Myocyte (in vitro differentiated cells): ENCODE results near the gene KIF1A. TPM values are rescaled to one million over a fixed set of nuclear protein-coding genes. Genes with fewer than 3 reads are reported as not detected.

Experiments
- DNase-seq: peaks from one replicate; pipeline ENCODE4 v3.0.0-alpha.2; 2012; ENCODE audit warnings: low read depth
- total RNA-seq: library from RNA; depleted of rRNA; stranded (reverse); fragments of >200 nt; gene quantifications from 2 replicates; pipeline ENCODE4 v1.2.3, GENCODE V29; 2014

Gene KIF1A
- total RNA-seq, 1 donor from 2014 or later: 0.16 TPM

GRCh38 chr2:240722376-240722775 is 97.6 kb downstream of the KIF1A start:
- DNase-seq: no peak

- DNase-seq: no peak
Observed at GRCh38 chr2:240721596-240722180, 98.3 kb downstream of the KIF1A start.

DNA sequence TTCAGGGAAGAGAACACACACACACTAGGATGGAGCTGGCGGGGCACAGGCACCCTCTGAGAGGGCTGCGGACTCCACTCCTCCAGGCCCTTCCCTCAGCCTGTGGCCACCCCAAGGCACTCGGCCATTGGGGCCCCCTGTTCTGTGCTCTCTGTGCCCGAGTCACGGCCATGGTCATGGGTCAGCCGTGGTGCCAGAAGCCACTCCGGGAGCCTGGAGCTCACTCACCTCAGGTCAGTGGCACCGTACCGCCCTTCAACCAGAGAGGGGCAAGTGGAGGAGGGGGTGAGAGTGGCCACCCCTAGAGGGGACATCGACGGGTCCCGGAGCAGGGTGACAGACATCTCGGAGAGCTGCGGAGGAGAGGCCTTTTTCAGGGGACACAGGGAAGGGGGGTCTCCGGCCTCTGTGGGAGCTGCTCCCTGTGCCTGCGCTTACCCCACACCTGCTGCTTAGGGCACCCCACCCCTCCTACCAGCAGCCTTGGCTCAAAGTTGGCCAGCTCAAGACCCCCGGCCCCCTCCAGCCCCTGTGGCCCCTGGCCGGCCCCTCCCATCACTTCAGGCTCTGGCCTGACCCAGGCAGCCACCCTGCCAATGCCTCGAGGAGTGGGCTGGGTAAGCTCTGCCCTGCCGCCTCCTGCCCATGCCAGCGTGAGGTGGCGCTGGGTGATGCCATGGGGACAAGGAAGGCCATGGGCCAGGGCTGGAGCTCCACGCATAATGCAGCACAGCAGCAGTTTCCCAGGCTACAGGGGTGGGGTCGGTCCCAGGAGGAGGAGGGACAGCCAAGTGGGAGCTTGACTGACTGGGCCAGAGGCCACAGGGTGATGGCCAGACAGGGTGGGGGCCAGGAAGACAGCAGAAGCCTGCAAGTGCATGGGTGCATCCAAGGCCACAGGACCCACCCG is 99.1 kb downstream of the KIF1A start:
- DNase-seq: no peak

DNA sequence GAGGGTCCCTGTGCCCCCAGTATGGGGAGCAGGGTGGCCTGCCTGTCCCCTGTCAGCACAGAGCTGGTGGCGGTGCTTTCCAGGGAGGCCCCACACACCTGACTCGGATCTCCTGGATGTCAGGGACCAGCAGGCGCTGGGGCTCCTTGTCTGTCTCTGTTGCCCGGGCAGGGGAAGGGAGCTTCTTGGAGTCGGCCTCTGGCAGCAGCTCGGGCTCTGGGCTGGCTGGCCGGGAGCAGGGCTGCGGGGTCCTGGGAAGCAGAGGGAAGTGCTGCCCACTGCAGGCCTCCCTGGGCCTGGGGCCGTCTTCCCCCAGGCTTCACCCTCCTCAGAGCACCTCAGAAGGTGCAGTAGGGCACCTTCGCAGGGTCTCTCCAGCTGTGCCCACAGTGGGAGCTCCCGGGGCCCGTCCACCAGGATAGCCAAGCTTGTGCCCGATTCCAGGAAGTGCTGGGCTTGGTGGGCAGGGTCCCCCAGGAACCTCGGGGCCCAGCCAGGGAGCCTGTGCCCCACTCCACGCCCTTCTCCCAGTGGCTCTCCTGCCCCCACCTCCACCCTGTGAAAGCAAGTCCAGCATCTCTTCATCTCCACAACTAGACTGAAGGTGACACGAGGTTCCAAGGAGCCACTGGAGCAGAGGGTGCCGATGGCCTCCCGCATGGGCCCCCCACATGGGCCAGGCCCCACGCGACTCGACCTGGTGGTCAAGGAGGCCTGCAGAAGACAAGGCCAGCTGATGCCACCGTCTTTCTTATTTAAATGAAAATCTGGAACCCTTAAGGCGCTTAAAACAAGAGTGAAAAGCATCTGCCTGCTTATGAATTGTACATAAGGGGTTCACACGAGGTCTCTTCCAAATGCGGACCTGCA is 100.1 kb downstream of the KIF1A start:
- no peak for DNase-seq

DNA sequence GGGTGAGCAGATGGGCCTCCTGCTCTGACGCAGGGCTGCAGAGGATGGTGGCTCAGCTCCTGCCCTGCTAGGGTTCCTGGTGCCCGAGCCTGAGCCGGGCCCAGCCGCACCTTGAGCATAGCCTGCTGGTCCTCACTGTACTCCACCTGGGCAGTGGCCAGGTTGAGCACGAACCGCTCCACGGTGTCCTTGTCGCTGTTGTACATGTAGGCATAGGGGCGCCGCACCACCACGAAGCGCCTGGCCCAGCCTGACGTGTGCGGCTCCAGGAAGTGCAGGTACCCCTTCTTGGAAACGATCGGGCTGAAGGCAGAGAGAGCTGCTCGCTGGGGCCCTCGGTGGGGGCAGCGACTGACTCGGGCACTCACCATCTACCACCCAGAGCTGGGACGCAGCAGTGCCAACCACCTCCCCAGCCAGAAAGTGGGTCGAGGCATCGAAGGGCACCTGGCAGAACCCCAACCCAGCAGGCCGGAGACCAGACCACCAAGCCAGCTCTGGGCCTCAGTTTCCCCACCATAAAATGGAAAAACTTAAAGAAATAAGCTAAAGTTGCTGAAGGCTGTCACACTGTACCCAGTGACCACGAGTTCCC is 101.0 kb downstream of the KIF1A start:
- DNase-seq: no peak

- no peak for DNase-seq
Observed at GRCh38 chr2:240717681-240718581, 102.1 kb downstream of the KIF1A start.

GRCh38 chr2:240717181-240717641 is 102.8 kb downstream of the KIF1A start:
- no peak for DNase-seq

DNA sequence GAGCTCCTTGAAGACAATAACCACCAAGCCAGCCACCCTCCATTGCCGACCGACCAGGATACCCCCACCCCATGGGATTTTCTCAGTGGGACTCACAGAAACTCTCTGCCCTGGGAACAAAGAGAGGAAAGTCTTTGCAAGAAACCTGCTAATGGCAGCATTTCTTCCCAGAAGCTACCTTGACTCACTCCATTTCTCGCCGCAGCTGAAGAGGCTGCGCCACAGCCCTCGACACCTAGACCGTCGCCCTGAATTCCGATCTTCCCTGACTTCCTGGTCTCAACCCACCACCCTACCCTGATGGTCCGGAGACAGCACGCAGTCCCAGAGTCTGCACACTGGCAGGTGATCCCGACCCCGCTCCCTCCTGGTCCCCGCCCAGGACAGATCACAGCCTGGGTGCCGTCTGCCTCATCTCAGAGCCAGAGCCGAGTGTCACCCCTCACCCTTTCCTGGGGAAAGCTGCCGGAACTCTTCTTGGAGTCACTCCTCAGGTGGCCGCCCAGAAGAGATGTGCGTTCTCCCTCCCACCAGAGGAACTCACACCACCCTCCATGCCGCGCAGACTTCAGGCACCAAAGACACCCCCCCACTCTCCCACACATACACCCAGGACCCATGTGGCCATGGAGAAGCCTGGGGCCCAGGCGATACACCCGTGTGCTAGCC is 103.8 kb downstream of the KIF1A start:
- DNase-seq: no peak

- no peak for DNase-seq
Observed at GRCh38 chr2:240714747-240715725, 105.0 kb downstream of the KIF1A start.

GRCh38 chr2:240713928-240714746 is 105.9 kb downstream of the KIF1A start:
- DNase-seq: no peak

- DNase-seq: no peak
Observed at GRCh38 chr2:240713071-240713927, 106.7 kb downstream of the KIF1A start.

DNA sequence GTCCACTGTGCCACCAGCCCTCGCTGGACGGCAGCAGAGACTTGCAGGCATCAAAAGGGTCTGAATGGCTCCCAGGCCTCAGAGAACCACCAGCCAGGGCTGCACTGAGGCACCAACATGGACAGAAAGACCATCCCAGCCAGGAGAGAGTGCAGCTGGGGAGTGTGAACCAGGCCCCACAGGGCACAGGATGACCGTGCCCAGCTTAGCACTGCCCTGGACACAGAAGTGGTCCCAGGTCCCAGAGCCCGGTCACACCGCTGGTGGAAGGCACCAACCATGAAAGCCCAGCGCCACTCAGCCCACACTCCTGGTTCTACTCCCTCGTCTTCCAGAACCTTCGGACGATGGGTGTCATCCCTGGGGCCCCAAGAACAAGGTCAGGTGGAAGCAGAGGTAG is 107.9 kb downstream of the KIF1A start:
- no peak for DNase-seq

GRCh38 chr2:240711701-240712100 is 108.3 kb downstream of the KIF1A start:
- no peak for DNase-seq

- no peak for DNase-seq
Observed at GRCh38 chr2:240711296-240711695, 108.7 kb downstream of the KIF1A start.

- no peak for DNase-seq
Observed at GRCh38 chr2:240708457-240708856, 111.6 kb downstream of the KIF1A start.

GRCh38 chr2:240707821-240708220 is 112.2 kb downstream of the KIF1A start:
- no peak for DNase-seq
